Endothelial cell of umbilical vein (primary cell): ENCODE measurements around the gene SLC38A10. TPM values are rescaled to one million over a fixed set of nuclear protein-coding genes. Genes with fewer than 3 reads are reported as not detected.

ENCODE experiments used
- BruUV-seq: library from RNA; stranded (reverse); fragments of 400-500 nt; replicated peaks from 2 replicates; lab custom pipeline; 2021; lab: Mats Ljungman, UMichigan
- CTCF ChIA-PET: fragments of 300-600, 350-600 bp; sonication (Branson Sonifier 250); formaldehyde crosslinking; loops from one replicate; lab custom pipeline; 2021; ENCODE audit warnings: antibody characterized with exemption, inconsistent platforms; lab: Charles Lee
- POLR2A ChIA-PET: fragments of 300-600, 350-600 bp; sonication (Branson Sonifier 250); formaldehyde crosslinking; loops from one replicate; lab custom pipeline; 2021; ENCODE audit warnings: antibody characterized with exemption, inconsistent platforms; lab: Charles Lee
- DNase-seq: peaks from one replicate; pipeline ENCODE4 v3.0.0-alpha.2; 2011; ENCODE audit warnings: low read depth, low spot score
- FAIRE-seq: peaks from 2 replicates; lab custom pipeline; 2011; peaks lifted over from hg19 to GRCh38; lab: Jason Lieb, UNC
- H2AFZ ChIP-seq: 2 replicates; pipeline ENCODE4 v1.6.0; 2012; ENCODE audit warnings: low read depth, low read length, control low read depth, inconsistent platforms
- H3K27ac ChIP-seq: 2 replicates; pipeline ENCODE4 v1.5.1; 2011; ENCODE audit warnings: low read depth, mild to moderate bottlenecking, control low read depth, low read length, moderate library complexity; ENCODE audit not compliant: insufficient read depth
- H3K27me3 ChIP-seq, 2 experiments: 2 replicates each; pipeline versions ENCODE4 v1.6.0 to v1.6.1; 2011; ENCODE audit warnings: low read length in 2 of 2, mixed read lengths in 1 of 2; ENCODE audit not compliant: control insufficient read depth in 2 of 2, insufficient read depth in 2 of 2
- H3K36me3 ChIP-seq, 2 experiments: 2 replicates in 1 of 2; 3 replicates in 1 of 2; pipeline ENCODE4 v1.5.1; 2011; ENCODE audit warnings: low read length in 2 of 2, mild to moderate bottlenecking in 1 of 2, moderate library complexity in 1 of 2; ENCODE audit not compliant: control insufficient read depth in 2 of 2, insufficient read depth in 2 of 2; ENCODE audit errors: extremely low read depth in 1 of 2
- H3K4me1 ChIP-seq: 3 replicates; pipeline ENCODE4 v1.5.1; 2011; ENCODE audit warnings: mild to moderate bottlenecking, low read length; ENCODE audit not compliant: control insufficient read depth, insufficient read depth; ENCODE audit errors: extremely low read depth
- H3K4me2 ChIP-seq: 2 replicates; pipeline ENCODE4 v1.6.1; 2011; ENCODE audit warnings: low read length, control low read depth, mixed read lengths; ENCODE audit not compliant: insufficient read depth
- H3K4me3 ChIP-seq, 3 experiments: fragments of 200-600 bp in 1 of 3; sonication (generic), shearing (Covaris generic) in 1 of 3; replicated peaks in 1 of 3; 2 replicates each; pipeline ENCODE4 v1.5.1; 2011 to 2016; ENCODE audit warnings: control low read depth in 3 of 3, low read length in 3 of 3, mild to moderate bottlenecking in 2 of 3, inconsistent platforms in 1 of 3, low read depth in 1 of 3, moderate library complexity in 1 of 3; ENCODE audit not compliant: insufficient read depth in 1 of 3
- H3K79me2 ChIP-seq: 2 replicates; pipeline ENCODE4 v1.6.0; 2012; ENCODE audit warnings: low read length, inconsistent platforms; ENCODE audit not compliant: control insufficient read depth, insufficient read depth
- H3K9ac ChIP-seq: replicated peaks from 2 replicates; pipeline ENCODE3; 2011; ENCODE audit warnings: low read length, control low read depth; ENCODE audit not compliant: insufficient read depth; ENCODE audit errors: extremely low read depth
- H3K9me1 ChIP-seq: replicated peaks from 3 replicates; pipeline ENCODE4 v1.6.0; 2011; ENCODE audit warnings: mild to moderate bottlenecking, low read length; ENCODE audit not compliant: control insufficient read depth, insufficient read depth; ENCODE audit errors: extremely low read depth
- H3K9me3 ChIP-seq: replicated peaks from 2 replicates; pipeline ENCODE4 v1.5.1; 2012; ENCODE audit warnings: low read length, inconsistent platforms; ENCODE audit not compliant: control insufficient read depth, insufficient read depth
- H4K20me1 ChIP-seq: replicated peaks from 2 replicates; pipeline ENCODE3; 2011; ENCODE audit warnings: mild to moderate bottlenecking, low read length; ENCODE audit not compliant: control insufficient read depth, insufficient read depth; ENCODE audit errors: extremely low read depth
- EZH2 ChIP-seq: IDR thresholded peaks from 2 replicates; pipeline ENCODE4 v1.6.1; 2012; ENCODE audit warnings: borderline replicate concordance, low read depth, mild to moderate bottlenecking, moderate library complexity, low read length, inconsistent platforms; ENCODE audit not compliant: severe bottlenecking
- FOS ChIP-seq: IDR thresholded peaks from 2 replicates; pipeline ENCODE4 v1.6.1; 2011; ENCODE audit warnings: mild to moderate bottlenecking, low read length, moderate library complexity, borderline replicate concordance; ENCODE audit not compliant: insufficient read depth
- GATA2 ChIP-seq: IDR thresholded peaks from 2 replicates; pipeline ENCODE4 v1.7.0; 2011; ENCODE audit warnings: low read depth, mild to moderate bottlenecking, moderate library complexity, mixed read lengths, low read length; ENCODE audit not compliant: insufficient read length, insufficient read depth
- JUN ChIP-seq: IDR thresholded peaks from 2 replicates; pipeline ENCODE4 v1.6.1; 2011; ENCODE audit warnings: borderline replicate concordance, low read depth; ENCODE audit not compliant: insufficient read length, insufficient read depth
- MYC ChIP-seq: IDR thresholded peaks from one replicate; pipeline ENCODE4 v1.6.1; 2011; ENCODE audit warnings: mild to moderate bottlenecking, low read depth, low read length
- POLR2A ChIP-seq: IDR thresholded peaks from 2 replicates; pipeline ENCODE4 v1.6.1; 2012; ENCODE audit warnings: low read depth, mild to moderate bottlenecking, control low read depth, low read length
- POLR2AphosphoS5 ChIP-seq: IDR thresholded peaks from 2 replicates; pipeline ENCODE4 v1.6.1; 2012; ENCODE audit warnings: low read depth, mild to moderate bottlenecking, control low read depth, low read length, moderate library complexity; ENCODE audit not compliant: insufficient read depth
- dilution Hi-C: fragments of 300-500 bp; cut with MboI; formaldehyde crosslinking; loops from one replicate; pipeline ENCODE4 v1.15.0; 2019; ENCODE audit warnings: low sequenced_read_pairs; ENCODE audit not compliant: extremely low pct_ligation_motif_present
- intact Hi-C: fragments of 100-400 bp; cut with micrococcal nuclease; formaldehyde crosslinking; loops from one replicate; pipeline ENCODE4 v1.10.0; 2022
- polyA plus RNA-seq, 4 experiments: library from polyadenylated mRNA; depleted of rRNA in 3 of 4; stranded (reverse) in 3 of 4; unstranded in 1 of 4; fragments of >200 nt; gene quantifications; 2 replicates each; pipeline versions ENCODE4 v1.2.1 to v1.2.3, GENCODE V29; 2011 to 2012; ENCODE audit warnings: missing spikeins in 1 of 4
- total RNA-seq: library from RNA; stranded (reverse); gene quantifications from 2 replicates; pipeline ENCODE4 v1.2.3, GENCODE V29; 2021
- TF ChIP-seq, protein P1 (sequence below), 2 donors: IDR thresholded peaks; 1 replicate in 1 of 2; 2 replicates in 1 of 2; pipeline ENCODE4 v1.5.1; 2011; ENCODE audit warnings: low read length in 2 of 2, mild to moderate bottlenecking in 2 of 2, moderate library complexity in 2 of 2, control low read depth in 1 of 2, inconsistent platforms in 1 of 2, low read depth in 1 of 2; ENCODE audit not compliant: insufficient read depth in 1 of 2; ENCODE audit errors: extremely low read depth in 1 of 2
- TF ChIP-seq, protein P2 (sequence below): IDR thresholded peaks from 2 replicates; pipeline ENCODE4 v1.6.1; 2011; ENCODE audit not compliant: insufficient read depth, insufficient read length

Gene SLC38A10
- total and polyA plus RNA-seq, 2 donors (not counting 3 experiments of a cell fraction or from before 2014, with no cell fraction given), result 72.7 to 113 TPM

DNA sequence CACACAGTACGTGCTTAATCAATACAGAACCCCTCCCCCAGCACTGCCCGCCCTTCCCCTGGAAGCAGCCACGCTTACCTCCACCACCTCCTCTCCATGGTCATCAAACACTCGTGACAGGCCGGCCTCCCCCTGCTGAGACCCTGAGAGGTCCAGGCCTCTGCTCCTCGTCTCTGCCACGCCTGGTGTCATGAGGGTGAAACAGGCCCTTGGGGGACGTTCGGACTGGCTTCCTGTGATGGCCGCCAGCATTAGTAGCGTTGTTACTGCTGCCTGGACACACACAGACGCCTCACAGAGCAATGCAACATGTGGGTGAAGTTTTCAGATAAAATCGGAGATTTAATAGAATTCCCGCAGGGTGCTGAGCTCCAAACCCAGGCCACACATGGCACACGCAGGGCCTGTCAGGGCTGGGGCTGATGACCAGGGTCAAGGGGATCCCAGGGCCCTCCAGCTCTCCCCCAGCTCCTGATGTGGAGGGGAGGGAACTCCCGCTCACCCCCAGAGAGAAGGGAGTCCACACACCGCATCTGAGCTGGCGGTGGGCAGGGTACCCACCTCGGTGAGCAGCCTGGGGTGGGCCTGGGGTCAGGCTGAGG lies 15.9 kb upstream of the SLC38A10 start:
- CTCF ChIA-PET, result interaction anchor here (1.8 kb wide), 1 partner anchor 174 kb away, joined by 29 read pairs; no protein-coding TSS in a partner anchor
- DNase-seq (no peak), FAIRE-seq (no peak)
- no peaks in the 10 kb centered on the region for H3K27me3 ChIP-seq
- TF ChIP-seq GATA2 (no peak), FOS (no peak), EZH2 (no peak), POLR2A (no peak), MYC (no peak), JUN (no peak), POLR2AphosphoS5 (no peak)
- TF ChIP-seq, protein P1, sequence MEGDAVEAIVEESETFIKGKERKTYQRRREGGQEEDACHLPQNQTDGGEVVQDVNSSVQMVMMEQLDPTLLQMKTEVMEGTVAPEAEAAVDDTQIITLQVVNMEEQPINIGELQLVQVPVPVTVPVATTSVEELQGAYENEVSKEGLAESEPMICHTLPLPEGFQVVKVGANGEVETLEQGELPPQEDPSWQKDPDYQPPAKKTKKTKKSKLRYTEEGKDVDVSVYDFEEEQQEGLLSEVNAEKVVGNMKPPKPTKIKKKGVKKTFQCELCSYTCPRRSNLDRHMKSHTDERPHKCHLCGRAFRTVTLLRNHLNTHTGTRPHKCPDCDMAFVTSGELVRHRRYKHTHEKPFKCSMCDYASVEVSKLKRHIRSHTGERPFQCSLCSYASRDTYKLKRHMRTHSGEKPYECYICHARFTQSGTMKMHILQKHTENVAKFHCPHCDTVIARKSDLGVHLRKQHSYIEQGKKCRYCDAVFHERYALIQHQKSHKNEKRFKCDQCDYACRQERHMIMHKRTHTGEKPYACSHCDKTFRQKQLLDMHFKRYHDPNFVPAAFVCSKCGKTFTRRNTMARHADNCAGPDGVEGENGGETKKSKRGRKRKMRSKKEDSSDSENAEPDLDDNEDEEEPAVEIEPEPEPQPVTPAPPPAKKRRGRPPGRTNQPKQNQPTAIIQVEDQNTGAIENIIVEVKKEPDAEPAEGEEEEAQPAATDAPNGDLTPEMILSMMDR (IDR thresholded peaks at IDR 0.05; ENCODE audit: extremely low read depth in 1 of 2, insufficient read depth in 1 of 2, low read depth in 1 of 2, low read length in 2 of 2), result no peak
- TF ChIP-seq, protein P2, sequence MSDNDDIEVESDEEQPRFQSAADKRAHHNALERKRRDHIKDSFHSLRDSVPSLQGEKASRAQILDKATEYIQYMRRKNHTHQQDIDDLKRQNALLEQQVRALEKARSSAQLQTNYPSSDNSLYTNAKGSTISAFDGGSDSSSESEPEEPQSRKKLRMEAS, result no peak
- H4K20me1 ChIP-seq, result no peaks in the 10 kb centered on the region
- H3K4me1 ChIP-seq, result peaks cover 2% of the 10 kb centered on the region
- no TSS peak for BruUV-seq
- no peaks in the 10 kb centered on the region for H3K79me2 ChIP-seq
- no peak overlapping the region for H3K4me2 ChIP-seq
- no peaks in the 10 kb centered on the region for H3K9me1 ChIP-seq
- H3K4me3 ChIP-seq, result no peak overlapping the region
- intact Hi-C loops (no loop called here), dilution Hi-C loops (no loop called here)
- no peak overlapping the region for H3K27ac ChIP-seq
- H3K9ac ChIP-seq, result no peak overlapping the region
- no peak overlapping the region for H2AFZ ChIP-seq
- H3K9me3 ChIP-seq, result no peaks in the 10 kb centered on the region
- POLR2A ChIA-PET, result no interaction called here
- H3K36me3 ChIP-seq, result no peaks in the 10 kb centered on the region
